Right hindlimb (tissue), 1 donor: ENCODE results near the gene POLR3E.

Source experiments
- DNase-seq: peaks from one replicate; pipeline ENCODE4 v3.0.0-alpha.2; 2018

Gene POLR3E

GRCh38 chr16:22317625-22318024, 20.4 kb downstream of the POLR3E start:
- no peak for DNase-seq

GRCh38 chr16:22318690-22319358, 21.6 kb downstream of the POLR3E start:
- no peak for DNase-seq

GRCh38 chr16:22320572-22321339, 23.5 kb downstream of the POLR3E start:
- no peak for DNase-seq

GRCh38 chr16:22321340-22322001, 24.3 kb downstream of the POLR3E start:
- DNase-seq: peak; percentile 66

DNA sequence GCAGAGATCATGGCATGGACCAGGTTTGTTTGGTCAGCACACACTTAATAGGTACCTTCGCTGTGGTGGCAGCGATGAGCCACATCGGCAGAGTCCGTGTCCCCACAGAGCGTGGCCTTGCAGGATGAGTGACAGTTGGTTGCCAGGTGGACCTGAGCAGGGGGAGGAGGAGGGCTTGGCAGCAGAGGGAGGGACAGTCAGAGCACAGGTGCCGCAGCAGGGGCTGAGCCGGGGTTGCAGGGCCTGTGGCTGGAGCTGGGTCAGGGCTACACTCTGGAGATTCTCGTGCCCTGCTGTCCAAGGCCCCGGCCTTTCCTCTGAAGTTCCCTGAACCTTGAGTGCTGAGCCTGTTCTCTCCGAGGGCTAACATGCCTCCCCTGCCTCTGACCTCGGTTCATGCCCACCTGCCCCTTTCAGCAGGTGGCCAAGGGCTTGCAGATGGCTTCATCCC, 24.8 kb downstream of the POLR3E start:
- no peak for DNase-seq

GRCh38 chr16:22322741-22323140, 25.5 kb downstream of the POLR3E start:
- no peak for DNase-seq

DNA sequence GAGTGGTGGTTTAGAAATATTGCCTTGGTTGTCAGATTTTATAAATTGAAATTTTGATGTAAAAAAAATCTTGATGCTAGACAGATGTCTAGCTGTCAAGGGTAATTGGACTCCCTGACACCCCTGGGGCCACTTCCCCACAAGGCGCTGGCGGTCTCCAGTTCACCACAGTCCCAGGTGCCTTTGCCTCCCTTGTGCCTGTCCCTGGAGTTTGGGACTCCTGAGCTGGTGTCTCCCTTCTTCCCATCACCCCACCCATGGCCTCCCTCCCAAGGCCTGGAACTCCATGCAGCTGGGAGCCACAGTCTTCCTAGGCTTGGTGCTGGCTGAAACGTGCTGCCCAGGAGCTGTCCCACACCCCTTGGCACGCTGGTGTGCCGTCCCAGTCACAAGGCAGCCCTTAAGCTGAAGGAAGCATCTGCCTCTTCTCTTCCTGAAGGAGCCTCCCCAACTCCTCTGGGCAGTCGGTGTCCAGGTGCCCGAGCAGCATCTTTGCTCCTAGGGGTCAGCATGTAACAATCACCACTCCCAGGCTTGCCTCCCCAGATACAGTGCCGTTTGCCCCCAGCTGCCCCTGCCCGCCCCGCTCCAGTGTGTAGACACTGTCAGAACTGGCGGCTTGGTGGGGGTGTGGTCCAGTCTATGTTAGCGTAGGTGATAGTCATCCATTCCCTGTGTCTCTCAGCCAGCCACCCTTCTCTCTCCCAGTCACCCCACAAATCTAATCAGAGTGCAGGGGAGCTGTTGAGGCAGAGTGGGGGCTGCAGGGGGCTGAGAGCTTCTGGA, 26.2 kb downstream of the POLR3E start:
- no peak for DNase-seq

DNA sequence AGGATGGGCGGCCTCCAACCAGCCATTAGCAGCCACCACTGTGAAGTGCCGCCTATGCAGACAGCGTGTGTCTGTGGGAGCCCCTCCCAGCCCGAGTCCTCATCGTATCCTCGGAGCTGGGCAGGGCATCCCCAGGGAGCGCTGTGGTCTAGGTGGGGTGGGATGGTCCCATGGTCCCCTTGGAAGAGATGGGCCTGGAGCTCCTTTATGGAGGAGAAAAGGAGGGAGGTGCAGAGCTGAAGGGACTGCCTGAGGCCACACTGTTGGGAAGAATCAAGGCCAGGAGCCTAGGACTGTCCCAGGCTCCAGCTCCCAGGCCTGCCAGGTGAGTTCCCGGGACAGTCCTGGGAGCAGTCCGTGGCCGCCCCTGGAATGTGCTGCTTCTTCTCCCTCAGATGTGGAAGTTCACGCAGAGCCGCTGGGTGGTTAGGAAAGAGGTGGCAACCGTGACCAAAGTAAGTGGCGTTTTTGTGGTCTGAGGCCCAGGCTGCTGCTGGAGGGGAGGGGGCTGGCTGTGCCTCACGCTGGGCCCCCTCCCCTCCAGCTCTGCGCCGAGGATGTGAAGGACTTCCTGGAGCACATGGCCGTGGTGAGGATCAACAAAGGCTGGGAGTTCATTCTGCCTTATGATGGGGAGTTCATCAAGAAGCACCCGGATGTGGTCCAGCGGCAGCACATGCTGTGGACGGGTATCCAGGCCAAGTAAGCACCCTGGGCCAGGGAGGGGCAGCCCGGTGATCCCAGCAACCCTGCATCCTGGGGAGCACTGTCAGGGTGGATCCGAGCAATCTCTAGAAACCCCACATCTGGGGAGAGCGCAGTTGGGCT, 27.0 kb downstream of the POLR3E start:
- no peak for DNase-seq

DNA sequence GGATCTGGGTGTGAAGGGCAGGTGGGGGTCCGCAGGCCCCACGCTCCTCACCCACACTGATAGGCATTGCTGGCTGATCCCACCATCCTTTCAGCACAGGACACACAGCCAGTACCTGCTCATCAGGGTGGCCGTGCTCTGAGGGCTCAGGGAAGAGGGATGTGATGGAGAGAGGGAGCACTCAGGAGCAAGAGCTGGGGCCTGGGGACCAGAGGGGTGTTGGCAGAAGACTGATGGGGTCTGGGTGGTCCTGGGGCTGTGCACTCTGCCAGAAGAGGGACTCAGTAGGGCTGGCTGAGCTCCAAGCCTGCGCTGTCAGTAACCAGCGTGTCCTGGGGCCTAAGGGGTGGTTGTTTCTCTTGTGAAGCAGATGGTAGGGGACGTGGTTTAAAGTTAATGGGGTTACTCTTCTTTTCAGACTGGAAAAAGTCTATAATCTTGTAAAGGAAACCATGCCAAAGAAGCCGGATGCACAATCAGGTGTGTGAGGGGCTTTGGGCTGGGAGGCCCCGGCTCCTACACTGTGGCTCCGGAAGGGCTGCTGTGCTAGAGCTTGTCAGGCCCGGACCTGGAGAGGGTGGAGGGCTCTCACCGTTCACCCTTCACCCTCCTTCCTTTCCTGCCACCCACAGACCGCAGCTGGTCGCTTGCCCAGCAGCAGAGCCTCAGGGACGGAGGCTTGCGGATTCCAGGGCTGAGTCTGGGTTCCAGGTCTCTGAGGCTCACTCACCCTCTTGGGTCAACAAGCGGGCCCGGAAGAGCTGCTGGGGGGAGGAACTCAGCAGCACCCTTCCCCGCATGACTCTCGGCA, 27.8 kb downstream of the POLR3E start:
- DNase-seq: no peak

DNA sequence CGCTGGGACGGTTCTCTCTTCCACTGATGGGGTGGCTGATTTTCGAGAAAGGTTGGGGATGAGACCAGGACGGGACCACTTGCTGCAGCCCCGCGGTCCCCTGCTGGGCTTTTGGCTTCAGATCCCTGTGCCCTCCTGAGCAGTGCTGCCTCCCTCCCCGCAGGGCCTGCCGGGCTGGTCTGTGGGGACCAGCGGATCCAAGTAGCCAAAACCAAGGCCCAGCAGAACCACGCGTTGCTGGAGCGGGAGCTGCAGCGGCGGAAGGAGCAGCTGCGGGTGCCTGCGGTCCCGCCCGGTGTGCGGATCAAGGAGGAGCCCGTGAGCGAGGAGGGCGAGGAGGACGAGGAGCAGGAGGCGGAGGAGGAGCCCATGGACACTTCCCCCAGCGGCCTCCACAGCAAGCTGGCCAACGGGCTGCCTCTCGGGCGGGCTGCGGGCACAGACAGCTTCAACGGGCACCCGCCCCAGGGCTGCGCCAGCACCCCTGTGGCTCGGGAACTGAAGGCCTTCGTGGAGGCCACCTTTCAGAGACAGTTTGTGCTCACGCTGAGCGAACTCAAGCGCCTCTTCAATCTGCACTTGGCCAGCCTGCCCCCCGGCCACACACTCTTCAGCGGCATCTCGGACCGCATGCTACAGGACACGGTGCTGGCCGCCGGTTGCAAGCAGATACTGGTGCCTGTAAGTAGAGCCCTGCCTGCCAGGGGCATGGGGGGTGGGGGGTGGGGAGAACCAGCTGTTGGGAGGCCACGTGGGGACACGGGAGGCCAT, 28.6 kb downstream of the POLR3E start:
- no peak for DNase-seq

DNA sequence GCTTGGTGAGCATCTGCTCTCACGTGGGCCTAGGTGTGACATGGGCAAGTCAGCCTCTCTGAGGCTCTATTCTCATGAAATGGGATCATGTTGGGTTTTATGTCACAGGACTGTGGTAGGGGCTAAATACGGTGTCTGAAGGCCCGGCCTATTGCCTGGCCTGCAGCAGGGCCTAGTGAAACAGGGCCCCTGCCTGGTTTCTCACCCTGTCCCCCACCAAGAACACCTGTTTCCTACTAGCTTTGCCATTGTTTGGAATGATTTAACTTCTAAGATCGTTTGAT, 29.1 kb downstream of the POLR3E start:
- DNase-seq: no peak

- no peak for DNase-seq
These were observed 29.7 kb downstream of the POLR3E start for GRCh38 chr16:22326771-22327445.

GRCh38 chr16:22327446-22327775, 30.2 kb downstream of the POLR3E start:
- DNase-seq: no peak

DNA sequence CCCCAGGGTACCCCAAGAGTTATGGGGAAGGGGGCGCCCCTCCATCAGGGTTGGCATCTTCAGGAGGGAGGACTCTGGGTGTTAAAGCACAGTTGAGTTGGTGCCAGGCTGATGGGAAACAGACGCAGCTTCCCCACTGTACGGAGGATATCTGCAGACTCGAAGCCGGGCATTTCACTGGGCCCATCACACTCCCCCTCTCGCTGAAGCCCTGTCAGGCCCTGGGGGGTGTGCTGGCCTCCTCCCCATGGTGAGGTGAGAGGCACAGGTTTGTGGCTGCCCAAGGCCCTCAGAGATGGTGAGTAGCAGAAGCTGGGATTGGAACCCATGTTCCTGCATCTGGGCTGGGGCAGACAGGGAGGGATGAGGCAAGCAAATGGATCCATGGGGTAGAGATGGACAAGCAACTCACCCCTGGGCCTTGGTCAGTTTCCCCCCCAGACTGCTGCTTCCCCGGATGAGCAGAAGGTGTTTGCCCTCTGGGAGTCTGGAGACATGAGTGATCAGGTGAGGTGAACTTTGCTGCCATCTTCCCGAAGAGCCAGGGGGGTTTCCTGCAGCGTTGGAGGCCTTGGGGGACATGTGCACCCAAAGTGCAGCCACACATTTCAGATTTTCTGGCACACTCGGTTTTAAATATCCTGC, 31.0 kb downstream of the POLR3E start:
- DNase-seq: no peak

DNA sequence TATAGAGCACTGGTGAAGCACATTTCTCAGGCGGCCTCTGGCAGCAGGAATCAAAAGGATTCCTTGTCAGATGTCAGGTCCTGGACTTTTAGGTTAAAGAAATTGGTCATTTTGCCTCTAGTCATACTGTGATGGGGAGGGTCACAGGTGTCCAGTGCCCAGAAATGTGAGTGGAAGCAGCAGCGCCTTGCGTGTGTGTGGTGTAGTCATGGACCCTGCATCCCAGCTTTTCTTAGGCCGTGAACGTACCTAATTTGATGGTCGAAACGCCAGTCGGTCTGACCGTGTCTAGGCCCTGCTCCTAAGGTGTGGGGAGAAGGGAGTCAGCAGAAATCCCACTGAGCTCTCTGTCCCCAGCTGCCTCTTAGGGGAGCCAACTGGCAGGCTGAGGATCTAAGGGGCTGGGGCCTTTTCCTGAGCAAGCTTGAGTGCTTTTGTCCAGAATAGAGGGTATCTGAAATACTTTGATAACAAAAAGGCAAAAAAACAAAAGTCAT, 32.0 kb downstream of the POLR3E start:
- no peak for DNase-seq

DNA sequence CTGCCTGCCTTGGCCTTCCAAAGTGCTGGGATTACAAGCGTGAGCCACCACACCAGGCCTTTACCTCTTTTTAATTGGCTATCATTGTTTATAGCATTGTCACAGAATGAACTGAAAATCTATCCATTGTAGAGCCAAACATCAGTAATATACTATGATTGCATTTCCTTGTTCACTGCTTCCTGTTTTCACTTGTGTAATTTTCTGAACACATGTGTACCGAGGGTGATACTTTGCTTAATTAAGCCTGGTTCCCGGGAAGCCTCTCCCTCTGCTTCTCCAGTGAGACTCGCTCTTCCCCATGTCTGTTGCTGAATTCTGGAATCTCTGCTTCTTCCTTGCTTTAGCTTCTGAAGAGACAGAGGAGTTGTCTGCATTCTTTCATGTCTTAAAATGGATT, 33.1 kb downstream of the POLR3E start:
- no peak for DNase-seq

GRCh38 chr16:22333457-22333994, 36.3 kb downstream of the POLR3E start:
- DNase-seq: no peak

DNA sequence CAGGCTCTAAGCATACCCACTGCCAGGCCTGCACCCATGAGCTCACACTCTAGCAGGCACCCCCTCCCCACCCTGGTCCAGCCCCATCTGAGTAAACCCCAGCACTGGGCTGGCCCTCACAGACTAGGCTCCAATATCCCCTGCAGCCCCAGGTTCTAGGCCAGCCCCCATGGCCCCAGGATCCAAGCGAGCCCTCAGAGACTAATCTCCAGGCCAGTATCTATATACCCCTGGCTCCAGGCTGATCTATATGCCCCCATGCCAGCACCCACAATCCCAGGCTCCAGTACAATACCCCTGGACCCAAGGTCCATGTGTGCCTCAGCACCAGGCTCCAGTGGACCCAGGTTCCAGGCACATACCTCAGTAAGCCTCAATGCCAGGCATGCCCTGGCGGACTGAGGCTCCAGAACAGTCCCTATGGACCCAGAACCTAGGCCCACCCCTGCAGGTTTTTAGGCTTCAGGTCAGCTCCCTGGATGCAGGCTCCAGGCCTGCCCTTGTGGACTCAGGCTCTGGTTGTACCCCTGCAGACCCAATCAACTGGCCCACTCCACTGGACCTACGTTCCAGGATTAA, 38.5 kb downstream of the POLR3E start:
- no peak for DNase-seq

DNA sequence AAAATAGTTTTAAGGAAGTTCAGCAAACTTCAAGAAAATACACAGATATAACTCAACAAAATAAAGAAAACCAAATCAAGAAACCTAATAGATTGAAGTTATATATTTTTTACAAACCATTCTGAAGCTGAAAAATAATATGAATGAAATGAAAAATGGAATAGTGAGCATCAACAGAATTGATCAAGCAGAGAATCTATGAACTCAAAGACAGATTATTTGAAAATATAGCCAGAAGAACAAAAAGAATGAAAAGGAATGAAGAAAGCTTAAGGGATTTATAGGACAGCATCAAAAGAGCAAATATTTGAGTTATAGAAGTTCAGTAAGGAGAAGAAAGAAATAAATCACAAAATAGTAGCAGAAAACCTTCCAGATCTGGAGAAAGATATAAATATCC, 39.4 kb downstream of the POLR3E start:
- DNase-seq: no peak
